ENCODE measurements around the gene ABCC3. TPM values are rescaled to one million over a fixed set of nuclear protein-coding genes. Genes with fewer than 3 reads are reported as not detected.

ABCC3 gene
- total RNA-seq, 1 experiment from 2014 or later = 88.0 TPM

DNA sequence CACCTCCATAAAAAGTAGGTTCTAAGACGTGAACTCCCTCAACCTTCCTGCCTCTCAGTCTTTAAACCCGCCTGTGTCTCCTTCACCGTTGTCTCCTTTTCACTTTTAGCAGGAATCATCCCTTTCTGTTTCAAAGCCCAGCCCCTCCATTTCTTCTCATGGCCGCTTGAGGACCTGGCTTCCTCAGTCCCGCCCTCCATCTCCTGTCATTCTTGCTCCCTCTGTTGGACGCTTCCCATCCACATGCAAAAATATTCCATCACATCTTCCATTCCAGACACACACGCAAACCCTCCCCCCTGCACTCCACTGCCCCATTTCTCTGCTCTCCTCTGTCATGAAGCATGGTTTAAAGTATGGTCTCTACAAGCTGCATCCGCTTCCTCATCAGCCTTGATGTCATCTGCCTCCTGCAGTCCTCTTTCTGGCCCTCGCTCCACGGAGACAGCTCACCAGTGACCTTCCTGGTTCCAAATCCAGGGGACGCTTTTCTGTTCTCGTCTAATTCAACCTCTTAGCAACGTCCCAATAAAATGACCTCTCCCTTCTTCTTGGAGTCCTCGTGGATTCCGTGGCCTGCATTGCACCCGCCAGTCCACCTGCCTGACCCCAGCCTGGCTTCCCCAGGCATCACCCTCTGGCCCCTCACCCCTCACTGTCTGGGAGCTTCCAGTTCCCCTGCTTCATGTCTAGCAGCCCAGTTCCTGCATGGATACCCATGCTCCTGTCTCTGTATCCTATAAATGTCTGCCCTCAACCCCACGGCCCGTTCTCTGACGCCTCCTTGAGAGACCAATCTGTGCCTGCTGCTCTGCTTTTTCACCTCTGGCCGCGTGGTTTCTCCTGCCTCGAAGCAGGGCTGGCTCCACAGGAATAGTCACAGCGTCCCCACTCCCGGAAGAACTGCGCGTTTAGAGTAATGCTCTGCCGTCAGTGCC lies 46.9 kb downstream of the ABCC3 start:
- H3K9me3 Mint-ChIP-seq (ENCODE audit: low read depth, unreplicated experiment) = no peaks in the 10 kb centered on the region
- CTCF ChIA-PET = interaction anchor here (2.1 kb wide), 1 partner anchor 51 kb away, joined by 5 read pairs; no protein-coding TSS in a partner anchor
- intact Hi-C loops (cut with micrococcal nuclease; ENCODE audit: unreplicated experiment) = no loop called here
- no peaks in the 10 kb centered on the region for H3K27me3 Mint-ChIP-seq (ENCODE audit: unreplicated experiment)
- no TSS peak for BruUV-seq (replicated peaks)
- peaks cover 41% of the 10 kb centered on the region for H3K36me3 Mint-ChIP-seq (ENCODE audit: insufficient read depth, unreplicated experiment)
- H3K4me1 Mint-ChIP-seq (ENCODE audit: low read depth, unreplicated experiment) = peaks cover 45% of the 10 kb centered on the region
- TF ChIP-seq, protein P1, sequence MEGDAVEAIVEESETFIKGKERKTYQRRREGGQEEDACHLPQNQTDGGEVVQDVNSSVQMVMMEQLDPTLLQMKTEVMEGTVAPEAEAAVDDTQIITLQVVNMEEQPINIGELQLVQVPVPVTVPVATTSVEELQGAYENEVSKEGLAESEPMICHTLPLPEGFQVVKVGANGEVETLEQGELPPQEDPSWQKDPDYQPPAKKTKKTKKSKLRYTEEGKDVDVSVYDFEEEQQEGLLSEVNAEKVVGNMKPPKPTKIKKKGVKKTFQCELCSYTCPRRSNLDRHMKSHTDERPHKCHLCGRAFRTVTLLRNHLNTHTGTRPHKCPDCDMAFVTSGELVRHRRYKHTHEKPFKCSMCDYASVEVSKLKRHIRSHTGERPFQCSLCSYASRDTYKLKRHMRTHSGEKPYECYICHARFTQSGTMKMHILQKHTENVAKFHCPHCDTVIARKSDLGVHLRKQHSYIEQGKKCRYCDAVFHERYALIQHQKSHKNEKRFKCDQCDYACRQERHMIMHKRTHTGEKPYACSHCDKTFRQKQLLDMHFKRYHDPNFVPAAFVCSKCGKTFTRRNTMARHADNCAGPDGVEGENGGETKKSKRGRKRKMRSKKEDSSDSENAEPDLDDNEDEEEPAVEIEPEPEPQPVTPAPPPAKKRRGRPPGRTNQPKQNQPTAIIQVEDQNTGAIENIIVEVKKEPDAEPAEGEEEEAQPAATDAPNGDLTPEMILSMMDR (IDR thresholded peaks at IDR 0.05; ENCODE audit: unreplicated experiment) = no peak
- no peak overlapping the region for H3K27ac Mint-ChIP-seq (ENCODE audit: unreplicated experiment)
- H3K4me3 Mint-ChIP-seq (ENCODE audit: low read depth, unreplicated experiment) = no peak overlapping the region
- DNase-seq = no peak

DNA sequence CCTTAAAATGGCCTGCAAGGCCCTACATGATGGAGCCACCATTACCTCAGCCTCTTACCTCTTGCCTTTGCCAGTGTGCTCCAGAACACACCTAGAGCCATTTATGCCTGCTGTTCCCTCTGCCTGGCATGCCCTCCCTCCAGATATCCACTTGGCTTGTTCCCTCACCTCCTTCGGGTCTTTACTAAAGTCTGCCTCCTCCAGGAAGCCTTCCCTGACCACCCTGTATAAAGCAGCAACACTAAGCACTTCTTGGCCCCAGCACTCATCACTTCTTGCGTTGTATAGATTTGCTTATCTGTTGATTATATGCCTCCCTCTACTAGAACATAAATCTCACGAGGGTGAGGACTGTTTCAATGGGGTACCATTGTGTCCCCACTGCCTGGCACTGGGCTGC lies 47.8 kb downstream of the ABCC3 start:
- CTCF ChIA-PET = no interaction called here
- TF ChIP-seq, protein P1 (IDR thresholded peaks at IDR 0.05; ENCODE audit: unreplicated experiment) = no peak

DNA sequence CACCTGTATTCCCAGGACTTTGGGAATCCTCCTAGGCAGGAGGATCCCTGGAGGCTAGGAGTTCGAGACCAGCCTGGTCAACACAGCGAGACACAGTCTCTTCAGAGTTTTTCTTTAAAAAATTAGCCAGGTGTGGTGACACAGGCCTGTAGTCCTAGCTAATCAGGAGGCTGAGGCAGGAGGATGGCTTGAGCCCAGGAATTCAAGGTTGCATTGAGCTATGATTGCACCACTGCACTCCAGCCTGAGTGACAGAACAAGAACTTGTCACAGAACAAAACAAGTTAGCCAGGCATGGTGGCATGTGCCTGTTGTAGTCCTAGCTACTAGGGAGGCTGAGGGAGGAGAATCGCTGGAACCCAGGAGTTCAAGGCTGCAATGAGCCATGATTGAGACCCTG lies 48.3 kb downstream of the ABCC3 start:
- Mint-ChIP-seq H3K27ac (ENCODE audit: unreplicated experiment) (peak overlapping the region; percentile 18), H3K4me3 (ENCODE audit: low read depth, unreplicated experiment) (no peak overlapping the region), H3K4me1 (ENCODE audit: low read depth, unreplicated experiment) (peaks cover 59% of the 10 kb centered on the region), H3K36me3 (ENCODE audit: insufficient read depth, unreplicated experiment) (peaks cover 50% of the 10 kb centered on the region), H3K27me3 (ENCODE audit: unreplicated experiment) (no peaks in the 10 kb centered on the region), H3K9me3 (ENCODE audit: low read depth, unreplicated experiment) (no peaks in the 10 kb centered on the region)
- TF ChIP-seq, protein P1 (IDR thresholded peaks at IDR 0.05; ENCODE audit: unreplicated experiment) = no peak
- no TSS peak for BruUV-seq (replicated peaks)
- CTCF ChIA-PET = no interaction called here
- intact Hi-C loops (cut with micrococcal nuclease; ENCODE audit: unreplicated experiment) = no loop called here
- DNase-seq = no peak

More for the DNA sequence above, 47.8 kb downstream of the ABCC3 start:
- intact Hi-C loops (cut with micrococcal nuclease; ENCODE audit: unreplicated experiment) = no loop called here
- BruUV-seq (replicated peaks) = no TSS peak
- Mint-ChIP-seq H3K27ac (ENCODE audit: unreplicated experiment) (no peak overlapping the region), H3K4me1 (ENCODE audit: low read depth, unreplicated experiment) (peaks cover 54% of the 10 kb centered on the region), H3K4me3 (ENCODE audit: low read depth, unreplicated experiment) (no peak overlapping the region), H3K9me3 (ENCODE audit: low read depth, unreplicated experiment) (no peaks in the 10 kb centered on the region), H3K27me3 (ENCODE audit: unreplicated experiment) (no peaks in the 10 kb centered on the region), H3K36me3 (ENCODE audit: insufficient read depth, unreplicated experiment) (peaks cover 47% of the 10 kb centered on the region)
- no peak for DNase-seq

DNA sequence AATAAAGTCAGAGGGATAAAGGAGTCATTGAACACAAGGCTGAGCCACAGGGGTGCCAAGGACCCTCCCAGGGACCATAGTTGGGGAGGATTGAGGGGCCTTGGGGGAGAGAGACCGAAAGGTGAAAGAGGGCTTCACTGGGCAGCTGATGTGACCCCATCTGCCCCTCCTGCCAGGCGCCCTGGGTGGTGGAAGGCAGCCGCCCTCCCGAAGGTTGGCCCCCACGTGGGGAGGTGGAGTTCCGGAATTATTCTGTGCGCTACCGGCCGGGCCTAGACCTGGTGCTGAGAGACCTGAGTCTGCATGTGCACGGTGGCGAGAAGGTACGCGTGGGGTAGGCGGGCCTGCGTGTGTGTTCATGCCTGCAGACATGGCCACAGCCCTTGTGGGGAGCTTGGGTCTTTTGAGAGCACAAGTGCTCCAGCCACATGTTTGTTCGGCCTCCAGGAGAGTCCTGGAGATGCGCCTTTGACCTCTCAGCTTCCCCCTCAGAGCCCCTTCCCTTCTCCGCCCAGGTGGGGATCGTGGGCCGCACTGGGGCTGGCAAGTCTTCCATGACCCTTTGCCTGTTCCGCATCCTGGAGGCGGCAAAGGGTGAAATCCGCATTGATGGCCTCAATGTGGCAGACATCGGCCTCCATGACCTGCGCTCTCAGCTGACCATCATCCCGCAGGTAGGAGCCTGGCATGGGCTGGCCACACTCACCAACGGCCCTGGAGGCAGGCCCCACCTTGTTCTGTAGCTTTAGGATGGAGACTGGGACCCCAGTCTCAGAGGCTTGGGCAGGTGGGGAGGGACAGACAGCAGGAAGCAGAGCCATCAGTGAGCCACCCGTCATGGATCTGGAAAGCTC lies 49.0 kb downstream of the ABCC3 start:
- CTCF ChIA-PET = interaction anchor here (0.5 to 0.6 kb wide), 2 partner anchors 22 to 61 kb away, joined by 5 read pairs; no protein-coding TSS in a partner anchor
- TF ChIP-seq, protein P1 (IDR thresholded peaks at IDR 0.05; ENCODE audit: unreplicated experiment) = no peak
- H3K4me1 Mint-ChIP-seq (ENCODE audit: low read depth, unreplicated experiment) = peaks cover 62% of the 10 kb centered on the region
- H3K36me3 Mint-ChIP-seq (ENCODE audit: insufficient read depth, unreplicated experiment) = peaks cover 44% of the 10 kb centered on the region
- DNase-seq = no peak
- H3K4me3 Mint-ChIP-seq (ENCODE audit: low read depth, unreplicated experiment) = no peak overlapping the region
- BruUV-seq (replicated peaks) = no TSS peak
- no peaks in the 10 kb centered on the region for H3K9me3 Mint-ChIP-seq (ENCODE audit: low read depth, unreplicated experiment)
- H3K27me3 Mint-ChIP-seq (ENCODE audit: unreplicated experiment) = no peaks in the 10 kb centered on the region
- intact Hi-C loops (cut with micrococcal nuclease; ENCODE audit: unreplicated experiment) = no loop called here
- peak overlapping the region; percentile 18 for H3K27ac Mint-ChIP-seq (ENCODE audit: unreplicated experiment)
